NT2/D1 (cell line): ENCODE data around the gene NME8.

ENCODE experiments used
- DNase-seq: peaks from one replicate; pipeline ENCODE4 v3.0.0-alpha.2; 2011; ENCODE audit warnings: low read depth, low spot score
- H3K27me3 ChIP-seq: 2 replicates; pipeline ENCODE4 v1.6.0; 2011; ENCODE audit warnings: mild to moderate bottlenecking; ENCODE audit not compliant: insufficient read length, insufficient read depth
- H3K36me3 ChIP-seq: 2 replicates; pipeline ENCODE4 v1.6.1; 2011; ENCODE audit warnings: mild to moderate bottlenecking, low read length, mixed read lengths; ENCODE audit not compliant: insufficient read depth, insufficient read length
- H3K4me1 ChIP-seq: 2 replicates; pipeline ENCODE4 v1.5.1; 2011; ENCODE audit not compliant: insufficient read depth, insufficient read length
- H3K4me3 ChIP-seq: 2 replicates; pipeline ENCODE4 v1.5.1; 2011; ENCODE audit warnings: low read depth; ENCODE audit not compliant: insufficient read length
- H3K9ac ChIP-seq: 2 replicates; pipeline ENCODE4 v1.6.0; 2011; ENCODE audit warnings: low read depth; ENCODE audit not compliant: insufficient read length
- H3K9me3 ChIP-seq: 2 replicates; pipeline ENCODE4 v1.5.1; 2011; ENCODE audit warnings: mild to moderate bottlenecking, low read length; ENCODE audit not compliant: insufficient read depth
- SUZ12 ChIP-seq: IDR thresholded peaks from 2 replicates; pipeline ENCODE4 v1.6.1; 2011; ENCODE audit not compliant: insufficient read length, insufficient read depth; ENCODE audit errors: extremely low read depth
- YY1 ChIP-seq: IDR thresholded peaks from 2 replicates; pipeline ENCODE4 v1.6.1; 2011; ENCODE audit not compliant: insufficient read length, insufficient read depth
- ZNF274 ChIP-seq: IDR thresholded peaks from 2 replicates; pipeline ENCODE4 v1.6.1; 2011; ENCODE audit warnings: mild to moderate bottlenecking, low read depth, low read length

Gene NME8

DNA sequence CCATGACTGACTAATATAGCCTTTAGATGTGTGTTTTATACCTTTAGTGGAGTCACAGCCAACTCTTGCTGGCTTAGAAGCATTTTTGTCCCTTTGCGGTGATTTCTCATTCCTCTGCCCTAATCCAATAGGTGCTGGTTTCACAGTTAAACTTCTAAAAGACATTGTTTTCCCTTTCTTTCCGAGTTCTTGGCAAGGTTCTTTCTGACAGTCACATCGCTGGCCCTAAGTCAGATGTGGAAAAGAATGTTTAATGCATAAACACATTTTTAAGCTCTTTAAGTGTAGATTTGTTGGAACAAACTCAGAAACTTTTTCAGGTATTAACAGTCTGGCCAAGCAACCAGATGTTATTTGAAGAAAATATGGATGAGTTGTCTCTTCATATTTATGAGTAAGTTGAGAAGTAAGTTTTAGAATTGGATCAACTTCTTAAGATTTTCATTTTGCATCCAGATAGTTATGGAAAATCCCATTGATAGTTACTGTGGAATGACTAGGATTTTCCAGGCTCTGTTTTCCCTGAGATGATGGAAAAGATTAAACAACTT lies 76.2 kb downstream of the NME8 start:
- Histone ChIP-seq H3K36me3 (peaks cover 12% of the 10 kb centered on the region), H3K27me3 (peaks cover 9% of the 10 kb centered on the region), H3K4me3 (no peak overlapping the region), H3K9me3 (0 out of 2 replicates have a peak, but pooled peaks cover 8% of the 10 kb centered on the region), H3K4me1 (peaks cover 3% of the 10 kb centered on the region), H3K9ac (no peak overlapping the region)
- TF ChIP-seq SUZ12 = no peak
- DNase-seq = no peak

DNA sequence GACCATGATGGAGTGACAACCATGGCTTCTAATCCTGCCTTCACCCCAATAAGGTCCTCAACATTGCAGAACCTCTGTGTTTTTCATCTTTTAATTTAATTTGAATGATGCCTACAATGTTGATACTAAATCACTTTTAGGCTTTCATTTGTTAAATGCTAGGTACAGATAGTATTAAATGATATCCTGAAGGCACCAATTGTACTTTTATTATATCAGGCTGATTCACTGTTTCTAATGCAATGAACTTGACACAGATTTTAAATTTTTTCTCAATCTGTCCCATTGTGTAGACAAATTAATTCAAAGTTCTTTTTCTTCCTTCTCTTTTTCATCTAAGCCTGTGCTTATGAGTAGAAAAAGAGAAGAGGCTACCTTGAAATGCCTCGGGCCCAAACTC lies 77.2 kb downstream of the NME8 start:
- Histone ChIP-seq H3K9ac (no peak overlapping the region), H3K9me3 (0 out of 2 replicates have a peak, but pooled peaks cover 8% of the 10 kb centered on the region), H3K4me1 (peaks cover 3% of the 10 kb centered on the region), H3K4me3 (no peak overlapping the region), H3K36me3 (peaks cover 18% of the 10 kb centered on the region), H3K27me3 (no peaks in the 10 kb centered on the region)
- TF ChIP-seq SUZ12 (no peak), YY1 (no peak), ZNF274 (no peak)
- DNase-seq = no peak

DNA sequence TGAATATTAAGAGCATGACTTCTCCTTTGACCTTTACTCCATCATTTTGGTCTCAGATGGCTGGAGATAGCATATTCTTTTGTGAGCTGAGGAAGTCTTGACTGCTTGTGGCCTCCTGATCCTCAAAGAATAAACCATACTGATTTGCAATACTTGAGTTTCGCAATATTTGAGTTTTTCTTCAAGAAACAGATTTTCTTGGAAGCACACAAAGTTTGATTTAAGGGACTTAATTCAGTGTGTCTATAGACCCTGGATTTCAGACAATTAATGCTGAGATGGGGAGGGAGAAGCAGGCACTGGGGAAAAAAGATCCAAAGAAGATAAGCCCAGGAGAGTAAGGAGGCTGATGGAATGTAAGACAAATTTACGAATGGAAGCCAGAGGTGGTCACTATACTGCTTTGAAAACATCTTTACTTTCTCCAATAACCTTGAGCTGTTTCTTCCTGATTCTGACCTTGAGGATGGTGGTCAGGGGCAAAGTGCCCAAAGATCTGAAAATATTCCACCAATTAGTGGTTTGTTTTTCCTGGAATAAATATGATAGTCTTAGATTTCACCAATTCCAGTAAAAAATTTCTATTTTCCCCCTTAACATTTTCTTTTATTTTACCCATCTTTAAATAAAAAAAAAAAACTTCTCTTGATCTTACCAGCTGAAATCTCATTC lies 79.5 kb downstream of the NME8 start:
- peaks cover 3% of the 10 kb centered on the region for H3K4me1 ChIP-seq
- peaks cover 17% of the 10 kb centered on the region for H3K36me3 ChIP-seq
- 0 out of 2 replicates have a peak, but pooled peaks cover 8% of the 10 kb centered on the region for H3K9me3 ChIP-seq
- no peak for DNase-seq
- no peak overlapping the region for H3K9ac ChIP-seq
- no peaks in the 10 kb centered on the region for H3K27me3 ChIP-seq
- H3K4me3 ChIP-seq = no peak overlapping the region
- TF ChIP-seq YY1 (no peak), ZNF274 (no peak), SUZ12 (no peak)

DNA sequence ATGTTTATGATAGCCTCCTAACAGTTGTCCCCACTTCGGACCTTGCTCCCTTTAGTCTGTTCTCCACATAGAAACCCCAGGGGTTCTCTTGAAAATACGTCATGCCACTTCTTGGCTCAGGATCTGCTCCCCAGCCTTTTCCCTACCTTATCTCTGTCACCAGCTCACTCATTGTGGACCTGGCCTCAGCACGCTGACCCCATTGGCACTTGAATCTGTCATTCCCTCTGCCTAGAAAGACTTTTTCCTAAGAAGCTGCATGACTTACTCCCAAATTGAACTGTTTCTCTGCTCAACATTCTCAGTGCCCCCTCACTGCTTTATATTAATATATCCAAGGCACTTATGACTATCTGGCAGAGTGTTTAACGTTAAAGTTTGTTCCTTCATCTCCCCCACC lies 80.5 kb downstream of the NME8 start:
- H3K36me3 ChIP-seq = peaks cover 12% of the 10 kb centered on the region

DNA sequence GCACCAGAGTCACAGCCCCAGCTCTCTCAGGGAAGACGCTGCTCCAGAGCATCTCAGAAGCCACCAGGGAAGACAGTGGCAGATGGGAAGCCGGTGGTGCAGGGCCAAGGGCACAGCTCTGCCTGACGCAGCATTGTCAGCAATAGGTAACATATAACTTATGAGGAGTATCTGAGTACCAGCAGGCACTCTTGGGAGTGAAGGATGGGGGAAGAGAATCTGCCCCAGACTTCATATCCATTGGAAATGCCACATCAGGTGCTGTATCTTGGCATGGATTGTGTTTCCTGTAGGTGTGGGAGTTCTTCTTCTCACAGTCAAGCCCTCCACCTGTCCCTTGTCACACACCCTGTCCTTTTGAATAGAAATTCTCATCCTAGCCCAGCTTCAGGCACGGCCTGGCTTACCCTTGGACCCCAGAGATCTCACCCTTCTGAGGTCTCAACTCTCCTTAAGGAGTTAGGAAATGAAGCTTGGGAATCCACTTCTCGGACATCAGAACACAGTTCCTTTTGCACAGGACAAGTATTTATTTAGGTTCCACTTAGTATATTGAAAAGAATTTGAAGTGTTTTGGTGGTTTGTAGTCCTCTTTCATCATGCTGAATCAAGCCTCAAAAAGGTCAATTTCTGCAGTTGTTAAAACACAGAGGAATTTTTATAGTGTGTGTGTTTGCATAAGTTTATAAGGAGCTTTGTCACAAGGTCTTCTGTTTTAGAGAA lies 82.0 kb downstream of the NME8 start:
- TF ChIP-seq YY1 = no peak
- no peak for DNase-seq
- Histone ChIP-seq H3K27me3 (no peaks in the 10 kb centered on the region), H3K4me3 (no peak overlapping the region), H3K4me1 (peaks cover 3% of the 10 kb centered on the region), H3K9ac (no peak overlapping the region), H3K36me3 (peaks cover 6% of the 10 kb centered on the region), H3K9me3 (0 out of 2 replicates have a peak, but pooled peaks cover 5% of the 10 kb centered on the region)

More for the DNA sequence above, 80.5 kb downstream of the NME8 start:
- H3K4me3 ChIP-seq = no peak overlapping the region
- peaks cover 3% of the 10 kb centered on the region for H3K4me1 ChIP-seq
- H3K9ac ChIP-seq = no peak overlapping the region
- H3K9me3 ChIP-seq = 0 out of 2 replicates have a peak, but pooled peaks cover 8% of the 10 kb centered on the region
- TF ChIP-seq YY1 (no peak), ZNF274 (no peak)
- DNase-seq = no peak
- H3K27me3 ChIP-seq = no peaks in the 10 kb centered on the region

DNA sequence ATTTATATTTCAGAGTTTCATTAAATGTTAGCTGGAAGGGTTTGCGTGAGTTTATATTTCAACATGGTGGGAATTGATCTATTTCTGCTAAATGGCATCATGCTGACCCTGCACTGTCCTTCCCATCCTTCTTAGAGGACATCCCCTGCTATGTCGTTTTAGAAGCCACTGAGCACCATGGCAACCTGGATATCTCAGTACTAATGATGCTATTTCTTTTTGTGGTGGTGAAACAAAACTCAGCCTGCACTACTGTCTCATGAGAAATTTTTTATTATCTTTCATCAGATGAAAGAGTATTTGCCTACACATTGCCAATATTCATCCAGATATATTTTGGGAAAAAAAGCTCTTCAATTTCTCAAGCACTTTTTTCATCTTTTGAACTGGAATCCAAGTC lies 84.1 kb downstream of the NME8 start:
- Histone ChIP-seq H3K36me3 (peaks cover 6% of the 10 kb centered on the region), H3K27me3 (no peaks in the 10 kb centered on the region), H3K9ac (no peak overlapping the region), H3K9me3 (peaks cover 9% of the 10 kb centered on the region; the same call in 1 of the 2 replicates), H3K4me1 (peaks cover 3% of the 10 kb centered on the region), H3K4me3 (no peak overlapping the region)
- no peak for TF ChIP-seq ZNF274
- no peak for TF ChIP-seq YY1
- no peak for TF ChIP-seq SUZ12
- DNase-seq = no peak

DNA sequence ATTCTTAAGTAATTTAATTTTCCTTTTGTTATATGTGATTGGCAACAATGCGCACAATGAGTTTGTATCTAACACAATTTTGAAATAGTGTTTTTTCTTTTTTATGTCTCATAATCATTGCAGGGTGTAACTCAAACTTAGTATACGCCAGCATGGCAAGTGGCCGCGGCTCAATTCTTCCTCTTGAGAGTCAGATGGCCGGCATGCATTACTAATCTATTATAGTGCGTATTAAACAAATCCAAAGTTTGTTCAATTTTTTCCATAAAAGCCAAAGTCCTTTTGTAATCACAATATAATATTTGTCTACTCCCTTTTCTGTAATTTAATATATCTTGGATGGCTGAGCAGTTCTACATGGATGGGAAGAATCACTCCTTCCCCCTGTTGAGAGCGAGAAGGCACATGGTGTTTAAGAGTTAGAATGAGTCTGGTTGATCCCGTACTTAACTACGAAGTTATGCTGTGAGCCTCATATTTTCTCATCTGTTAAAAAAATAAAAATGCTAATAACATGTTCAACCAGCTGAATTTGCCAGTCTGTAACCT lies 84.7 kb downstream of the NME8 start:
- H3K9ac ChIP-seq = no peak overlapping the region
- peaks cover 6% of the 10 kb centered on the region for H3K36me3 ChIP-seq
- H3K4me1 ChIP-seq = peaks cover 3% of the 10 kb centered on the region
- H3K27me3 ChIP-seq = no peaks in the 10 kb centered on the region
- no peak overlapping the region for H3K4me3 ChIP-seq
- no peak for TF ChIP-seq ZNF274
- TF ChIP-seq SUZ12 = no peak
- TF ChIP-seq YY1 = no peak
- H3K9me3 ChIP-seq = peaks cover 9% of the 10 kb centered on the region; the same call in 1 of the 2 replicates
- no peak for DNase-seq
